AG09309 (cell line): ENCODE results near the gene GNG4.

ENCODE experiments used
- DNase-seq: peaks from one replicate; pipeline ENCODE4 v3.0.0-alpha.2; 2010; ENCODE audit warnings: low read depth
- H3K4me3 ChIP-seq: 2 replicates; pipeline ENCODE4 v1.5.1; 2011; ENCODE audit warnings: mild to moderate bottlenecking, low read depth, low read length, moderate library complexity; ENCODE audit not compliant: control insufficient read depth
- CTCF ChIP-seq: IDR thresholded peaks from 2 replicates; pipeline ENCODE4 v1.5.1; 2011; ENCODE audit warnings: mild to moderate bottlenecking, low read depth, low read length, inconsistent platforms; ENCODE audit not compliant: insufficient read depth, control insufficient read depth; ENCODE audit errors: missing control alignments

GNG4 gene

GRCh38 chr1:235516862-235517446 is 132.6 kb downstream of the GNG4 start:
- no peak for TF ChIP-seq CTCF
- DNase-seq: no peak
- H3K4me3 ChIP-seq: no peak overlapping the region

GRCh38 chr1:235515844-235516512 is 133.6 kb downstream of the GNG4 start:
- no peak for DNase-seq
- H3K4me3 ChIP-seq: no peak overlapping the region
- TF ChIP-seq CTCF: no peak

- no peak overlapping the region for H3K4me3 ChIP-seq
- peak; percentile 90 for TF ChIP-seq CTCF
- peak; percentile 38 for DNase-seq
Observed at GRCh38 chr1:235513495-235514366, 135.9 kb downstream of the GNG4 start.

GRCh38 chr1:235511470-235512240 is 137.9 kb downstream of the GNG4 start:
- no peak overlapping the region for H3K4me3 ChIP-seq
- peak; percentile 34 for TF ChIP-seq CTCF
- no peak for DNase-seq

GRCh38 chr1:235510823-235511222 is 138.8 kb downstream of the GNG4 start:
- TF ChIP-seq CTCF: no peak
- H3K4me3 ChIP-seq: no peak overlapping the region
- no peak for DNase-seq

- no peak for TF ChIP-seq CTCF
- DNase-seq: no peak
Observed at GRCh38 chr1:235507623-235508022, 142.0 kb downstream of the GNG4 start.

More at GRCh38 chr1:235507623-235508022, 142.0 kb downstream of the GNG4 start:
- no peak overlapping the region for H3K4me3 ChIP-seq
